ENCODE results near the gene CEP97. TPM values are rescaled to one million over a fixed set of nuclear protein-coding genes. Genes with fewer than 3 reads are reported as not detected.

CEP97 gene, protein sequence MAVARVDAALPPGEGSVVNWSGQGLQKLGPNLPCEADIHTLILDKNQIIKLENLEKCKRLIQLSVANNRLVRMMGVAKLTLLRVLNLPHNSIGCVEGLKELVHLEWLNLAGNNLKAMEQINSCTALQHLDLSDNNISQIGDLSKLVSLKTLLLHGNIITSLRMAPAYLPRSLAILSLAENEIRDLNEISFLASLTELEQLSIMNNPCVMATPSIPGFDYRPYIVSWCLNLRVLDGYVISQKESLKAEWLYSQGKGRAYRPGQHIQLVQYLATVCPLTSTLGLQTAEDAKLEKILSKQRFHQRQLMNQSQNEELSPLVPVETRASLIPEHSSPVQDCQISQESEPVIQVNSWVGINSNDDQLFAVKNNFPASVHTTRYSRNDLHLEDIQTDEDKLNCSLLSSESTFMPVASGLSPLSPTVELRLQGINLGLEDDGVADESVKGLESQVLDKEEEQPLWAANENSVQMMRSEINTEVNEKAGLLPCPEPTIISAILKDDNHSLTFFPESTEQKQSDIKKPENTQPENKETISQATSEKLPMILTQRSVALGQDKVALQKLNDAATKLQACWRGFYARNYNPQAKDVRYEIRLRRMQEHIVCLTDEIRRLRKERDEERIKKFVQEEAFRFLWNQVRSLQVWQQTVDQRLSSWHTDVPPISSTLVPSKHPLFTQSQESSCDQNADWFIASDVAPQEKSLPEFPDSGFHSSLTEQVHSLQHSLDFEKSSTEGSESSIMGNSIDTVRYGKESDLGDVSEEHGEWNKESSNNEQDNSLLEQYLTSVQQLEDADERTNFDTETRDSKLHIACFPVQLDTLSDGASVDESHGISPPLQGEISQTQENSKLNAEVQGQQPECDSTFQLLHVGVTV
- total RNA-seq: 1 to 10 TPM; 5.5 to 7.1 TPM

- H3K27ac ChIP-seq: peak within 1 kb of the TSS; percentile 71
- no peaks in the 10 kb centered on the region for H3K27me3 ChIP-seq
- H3K4me1 ChIP-seq: peaks cover 3% of the 10 kb centered on the region
- no peaks in the 10 kb centered on the region for H3K9me3 ChIP-seq
- intact Hi-C loops (cut with DNase I): no loop called here
- no peaks in the 10 kb centered on the region for H3K36me3 ChIP-seq
- no peak for TF ChIP-seq CTCF (IDR thresholded peaks at IDR 0.05)
- peak within 1 kb of the TSS; percentile 93 for H3K4me3 ChIP-seq
- peak; percentile 92 for DNase-seq
- peak within 1 kb of the TSS; percentile 48 to 91 for H3K9ac ChIP-seq (ENCODE audit: low read depth in 2 of 2, low read length in 2 of 2)
Measured at GRCh38 chr3:101724329-101725193, at the start of gene CEP97. CEP97 (plus strand) TSS chr3:101724614; CDS start chr3:101724677, 63 bp downstream.

DNA sequence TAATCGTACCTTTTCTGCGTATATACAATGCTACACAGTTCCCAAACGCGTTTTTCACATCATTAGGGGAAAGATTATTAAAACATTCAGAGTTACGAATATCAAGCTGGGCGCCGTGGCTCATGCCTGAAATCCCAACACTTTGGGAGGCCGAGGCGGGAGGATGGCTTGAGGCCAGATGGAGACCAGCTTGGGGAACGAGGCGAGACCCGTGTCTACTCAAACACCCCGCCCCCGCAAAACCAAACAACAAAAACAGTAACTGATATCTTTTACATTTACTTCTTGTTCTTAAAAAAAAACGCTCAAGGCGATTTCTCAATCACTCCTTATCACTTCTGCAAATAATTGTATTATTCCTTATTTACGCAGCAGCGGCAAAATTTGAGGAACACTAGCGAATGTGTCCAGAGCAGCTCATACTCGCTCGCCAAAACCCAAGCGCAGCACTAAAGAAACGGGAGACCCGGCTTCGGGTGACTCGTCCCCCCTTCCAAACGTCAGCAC is 48.7 kb upstream of the CEP97 start:
- H3K9ac ChIP-seq (ENCODE audit: low read depth in 2 of 2, low read length in 2 of 2): peak overlapping the region; percentile 94 to 99
- H3K27me3 ChIP-seq: no peaks in the 10 kb centered on the region
- no peak for TF ChIP-seq CTCF (IDR thresholded peaks at IDR 0.05)
- peak overlapping the region; percentile 99 for H3K4me3 ChIP-seq
- intact Hi-C loops (cut with DNase I): loop anchor here (5.0 kb wide), 1 partner anchor 98 kb away; no protein-coding TSS in a partner anchor
- peak; percentile 50 for DNase-seq
- peak overlapping the region; percentile 100 for H3K27ac ChIP-seq
- peaks cover 4% of the 10 kb centered on the region for H3K4me1 ChIP-seq
- no peaks in the 10 kb centered on the region for H3K36me3 ChIP-seq
- H3K9me3 ChIP-seq: no peaks in the 10 kb centered on the region

- H3K36me3 ChIP-seq: peaks cover 2% of the 10 kb centered on the region
Measured at GRCh38 chr3:101676216-101676764, 48.1 kb upstream of the CEP97 start.

DNA sequence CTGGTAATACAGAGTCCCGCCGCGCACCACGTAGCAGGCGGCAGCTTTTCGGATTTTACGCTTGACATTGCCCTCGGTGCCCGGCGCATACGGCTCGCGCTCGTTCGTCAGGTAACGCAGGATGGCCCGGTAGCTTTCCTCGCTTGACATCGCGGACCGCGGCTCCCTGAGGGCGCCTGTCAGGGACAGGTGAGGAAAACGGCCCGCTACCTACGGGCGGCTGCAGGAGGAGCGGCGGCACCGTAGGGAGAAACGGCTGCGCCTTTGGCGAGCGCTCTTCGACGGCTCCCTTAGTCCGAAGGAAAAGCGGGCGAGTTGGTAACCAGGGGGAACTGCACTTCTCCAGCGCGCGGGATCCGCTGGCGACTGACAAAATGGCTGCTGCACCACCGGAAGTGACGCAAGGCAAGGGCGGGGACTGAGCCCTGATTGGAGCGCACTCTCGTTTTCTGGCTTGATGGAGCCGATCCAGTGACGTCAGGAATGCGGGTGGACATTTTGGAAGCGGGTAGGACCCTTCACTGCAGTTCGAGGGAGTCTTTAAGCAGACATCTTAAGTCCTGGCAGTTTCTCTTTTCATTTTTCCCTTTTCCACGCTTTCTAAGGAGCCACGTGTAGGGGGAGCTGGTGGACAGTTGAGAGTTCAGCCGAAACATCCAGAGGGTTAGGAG is 47.5 kb upstream of the CEP97 start, which contains the start of gene ZBTB11:
ZBTB11 (minus strand) TSS at position 368 of the 671 bp plus-strand sequence; CDS start at position 150, 218 bp downstream.
- peak; percentile 37 for TF ChIP-seq CTCF (IDR thresholded peaks at IDR 0.05)
- intact Hi-C loops (cut with DNase I): loop anchor here (5.0 kb wide), 1 partner anchor 100 kb away; no protein-coding TSS in a partner anchor
- Histone ChIP-seq H3K4me3 (peak within 1 kb of the TSS; percentile 99), H3K36me3 (peaks cover 8% of the 10 kb centered on the region), H3K27ac (peak within 1 kb of the TSS; percentile 100), H3K9ac (ENCODE audit: low read depth in 2 of 2, low read length in 2 of 2) (peak within 1 kb of the TSS; percentile 94 to 99), H3K27me3 (no peaks in the 10 kb centered on the region), H3K4me1 (peaks cover 4% of the 10 kb centered on the region), H3K9me3 (no peaks in the 10 kb centered on the region)
- DNase-seq: peak; percentile 100

More at GRCh38 chr3:101676216-101676764, 48.1 kb upstream of the CEP97 start:
- no peaks in the 10 kb centered on the region for H3K27me3 ChIP-seq
- peaks cover 4% of the 10 kb centered on the region for H3K4me1 ChIP-seq
- DNase-seq: peak; percentile 95
- peak overlapping the region; percentile 94 to 99 for H3K9ac ChIP-seq (ENCODE audit: low read depth in 2 of 2, low read length in 2 of 2)
- H3K4me3 ChIP-seq: peak overlapping the region; percentile 99
- H3K9me3 ChIP-seq: no peaks in the 10 kb centered on the region
- H3K27ac ChIP-seq: peak overlapping the region; percentile 100
- intact Hi-C loops (cut with DNase I): loop anchor here (5.0 kb wide), 1 partner anchor 99 kb away; no protein-coding TSS in a partner anchor
- TF ChIP-seq CTCF (IDR thresholded peaks at IDR 0.05): no peak
